Activated T-cell treated with anti-CD3 and anti-CD28 coated beads, Interleukin-2, amount 50 U/mL, for 24 hours (primary cell): ENCODE results near the gene PAXX.
"Not testable (repeated sequence)": the region's sequence is repeated elsewhere in the genome, so short reads cannot be mapped to it uniquely, and the experiment has no call there.

Experiments used
- DNase-seq: peaks from one replicate; pipeline ENCODE4 v3.0.0-alpha.2; 2020
- H3K27ac Mint-ChIP-seq: 2 replicates; pipeline ENCODE4 v1.8.0; 2020; ENCODE audit warnings: mild to moderate bottlenecking, mixed read lengths
- H3K27me3 Mint-ChIP-seq: 2 replicates; pipeline ENCODE4 v1.8.0; 2020; ENCODE audit warnings: mixed read lengths
- H3K36me3 Mint-ChIP-seq: 2 replicates; pipeline ENCODE4 v1.8.0; 2020; ENCODE audit warnings: low read depth, mixed read lengths
- H3K4me1 Mint-ChIP-seq: 2 replicates; pipeline ENCODE4 v1.8.0; 2020; ENCODE audit warnings: low read depth, mixed read lengths
- H3K4me3 Mint-ChIP-seq: 2 replicates; pipeline ENCODE4 v1.8.0; 2020; ENCODE audit warnings: mild to moderate bottlenecking, moderate library complexity, mixed read lengths
- H3K9me3 Mint-ChIP-seq: 2 replicates; pipeline ENCODE4 v1.8.0; 2020; ENCODE audit warnings: mixed read lengths

The PAXX gene

DNA sequence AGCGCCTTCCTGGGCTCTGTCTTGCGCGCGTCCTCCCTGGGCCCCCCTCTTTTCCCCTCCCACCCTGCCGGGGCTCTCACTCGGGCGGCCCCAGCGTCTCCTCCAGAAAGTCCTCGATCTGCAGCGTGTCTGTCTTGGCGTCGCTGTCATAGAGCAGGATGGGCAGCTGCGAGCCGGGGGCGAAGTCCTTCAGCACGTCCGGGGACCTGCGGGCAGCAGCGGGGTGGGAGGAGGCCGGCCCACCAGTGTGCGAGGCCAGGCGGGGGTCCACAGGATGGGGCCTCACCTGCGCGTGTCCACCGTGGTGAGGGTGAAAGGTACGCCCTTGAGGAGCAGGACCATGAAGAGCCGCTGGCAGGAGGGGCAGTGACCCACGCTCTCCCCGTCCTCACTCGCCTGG, 3.1 kb downstream of the PAXX start:
- no peak for DNase-seq
- Mint-ChIP-seq H3K4me1 (peaks cover 51% of the 10 kb centered on the region), H3K27me3 (peaks cover 9% of the 10 kb centered on the region), H3K4me3 (no peak overlapping the region), H3K27ac (no peak overlapping the region), H3K9me3 (no peaks in the 10 kb centered on the region), H3K36me3 (peaks cover 19% of the 10 kb centered on the region)

DNA sequence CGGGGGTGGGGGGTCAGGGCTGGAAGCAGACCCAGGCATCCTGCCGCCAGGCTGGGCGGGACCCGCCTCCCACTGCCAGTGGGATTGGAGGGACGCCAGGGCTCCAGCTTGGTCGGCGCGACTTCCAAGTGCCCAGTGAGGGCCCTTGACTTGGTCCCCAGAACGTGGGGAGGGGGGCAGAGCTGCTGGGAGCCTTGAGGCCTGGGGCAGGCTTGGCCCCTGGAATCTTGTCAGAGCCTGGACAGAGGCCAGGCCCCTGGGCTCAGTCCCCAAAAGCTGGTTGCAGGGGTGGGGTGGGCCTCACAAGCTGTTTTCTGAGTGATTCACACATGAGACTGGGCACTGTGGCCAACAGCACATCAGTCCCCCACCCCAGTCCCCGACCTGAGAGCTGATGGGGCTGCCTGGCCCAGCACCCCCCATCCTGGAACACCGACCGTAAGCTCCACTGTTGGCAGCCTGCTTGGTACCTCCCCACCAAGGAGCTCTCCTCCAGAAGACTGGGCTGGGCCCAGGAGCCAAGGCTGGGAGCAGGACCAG, 3.6 kb downstream of the PAXX start:
- DNase-seq = no peak
- Mint-ChIP-seq H3K36me3 (peaks cover 19% of the 10 kb centered on the region), H3K4me3 (no peak overlapping the region), H3K27ac (no peak overlapping the region), H3K9me3 (no peaks in the 10 kb centered on the region), H3K27me3 (peaks cover 9% of the 10 kb centered on the region), H3K4me1 (peaks cover 55% of the 10 kb centered on the region)

- H3K4me1 Mint-ChIP-seq = peaks cover 51% of the 10 kb centered on the region
- H3K36me3 Mint-ChIP-seq = peaks cover 19% of the 10 kb centered on the region
- H3K4me3 Mint-ChIP-seq = no peak within 1 kb of the TSS
- no peak within 1 kb of the TSS for H3K27ac Mint-ChIP-seq
- DNase-seq = peak; percentile 68
- H3K9me3 Mint-ChIP-seq = no peaks in the 10 kb centered on the region
- peaks cover 9% of the 10 kb centered on the region for H3K27me3 Mint-ChIP-seq
Measured at GRCh38 chr9:136996361-136997292, 4.4 kb downstream of the PAXX start, which contains the start of gene CLIC3. Gene CLIC3, minus strand, starts transcription at chr9:136996568. Its CDS starts 25 bp downstream, at chr9:136996543.

- DNase-seq = no peak
- peaks cover 51% of the 10 kb centered on the region for H3K4me1 Mint-ChIP-seq
- H3K4me3 Mint-ChIP-seq = peak overlapping the region; percentile 4
- H3K9me3 Mint-ChIP-seq = no peaks in the 10 kb centered on the region
- H3K27me3 Mint-ChIP-seq = peaks cover 9% of the 10 kb centered on the region
- peak overlapping the region; percentile 71 for H3K27ac Mint-ChIP-seq
- peaks cover 19% of the 10 kb centered on the region for H3K36me3 Mint-ChIP-seq
Measured at GRCh38 chr9:136997371-136997770, 5.1 kb downstream of the PAXX start.

- Mint-ChIP-seq H3K27me3 (peaks cover 9% of the 10 kb centered on the region), H3K36me3 (peaks cover 15% of the 10 kb centered on the region), H3K9me3 (no peaks in the 10 kb centered on the region), H3K4me1 (peaks cover 51% of the 10 kb centered on the region), H3K27ac (peak overlapping the region; percentile 71), H3K4me3 (peak overlapping the region; percentile 4)
- DNase-seq = no peak
Measured at GRCh38 chr9:136997830-136998234, 5.6 kb downstream of the PAXX start.

- Mint-ChIP-seq H3K9me3 (no peaks in the 10 kb centered on the region), H3K4me3 (peak overlapping the region; percentile 38), H3K36me3 (no peaks in the 10 kb centered on the region), H3K27me3 (peaks cover 9% of the 10 kb centered on the region), H3K27ac (peak overlapping the region; percentile 69), H3K4me1 (peaks cover 38% of the 10 kb centered on the region)
- DNase-seq = no peak
Measured at GRCh38 chr9:137000177-137000930, 8.1 kb downstream of the PAXX start.

DNA sequence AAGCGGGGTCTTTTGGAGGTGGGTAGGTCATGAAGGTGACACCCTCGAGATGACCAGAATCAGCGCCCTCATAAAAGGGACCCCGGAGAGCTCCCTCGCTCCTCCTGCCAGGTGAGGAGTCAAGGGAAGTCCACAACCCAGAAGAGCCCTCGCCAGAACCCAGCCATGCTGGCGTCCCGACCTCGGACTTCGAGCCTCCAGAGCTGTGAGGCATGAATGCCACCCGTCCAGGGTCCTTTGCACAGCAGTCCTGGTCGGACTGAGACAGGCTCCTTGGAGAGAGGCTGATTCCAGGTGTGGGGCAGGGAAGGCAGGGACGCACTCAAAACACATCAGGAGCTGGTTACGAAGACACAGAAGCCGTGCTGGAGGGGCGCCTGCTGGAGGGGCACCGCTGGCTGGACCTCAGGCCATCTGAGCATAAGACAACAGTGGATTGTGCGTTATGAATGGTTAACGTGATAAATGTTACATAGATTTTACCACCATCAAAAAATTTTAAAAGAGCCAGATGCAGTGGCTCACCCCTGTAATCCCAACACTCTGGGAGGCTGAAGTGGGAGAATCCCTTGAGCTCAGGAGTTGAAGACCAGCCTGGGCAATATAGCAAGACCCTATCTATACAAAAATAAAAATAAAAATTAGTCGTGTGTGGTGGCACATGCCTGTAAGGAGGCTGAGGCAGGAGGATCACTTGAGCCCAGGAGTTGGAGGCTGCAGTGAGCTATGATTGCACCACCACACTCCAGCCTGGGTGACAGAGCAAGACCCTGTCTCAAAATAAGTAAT, 9.8 kb downstream of the PAXX start:
- peaks cover 9% of the 10 kb centered on the region for H3K27me3 Mint-ChIP-seq
- no peaks in the 10 kb centered on the region for H3K36me3 Mint-ChIP-seq
- peaks cover 39% of the 10 kb centered on the region for H3K4me1 Mint-ChIP-seq

GRCh38 chr9:137002646-137003041, 10.4 kb downstream of the PAXX start:
- no peak overlapping the region for H3K27ac Mint-ChIP-seq
- DNase-seq = no peak
- H3K27me3 Mint-ChIP-seq = peaks cover 7% of the 10 kb centered on the region
- H3K9me3 Mint-ChIP-seq = no peaks in the 10 kb centered on the region
- H3K36me3 Mint-ChIP-seq = no peaks in the 10 kb centered on the region
- H3K4me3 Mint-ChIP-seq = no peak overlapping the region
- H3K4me1 Mint-ChIP-seq = peaks cover 34% of the 10 kb centered on the region

More for the DNA sequence above, 9.8 kb downstream of the PAXX start:
- no peak for DNase-seq
- no peak overlapping the region for H3K27ac Mint-ChIP-seq
- no peaks in the 10 kb centered on the region for H3K9me3 Mint-ChIP-seq
- no peak overlapping the region for H3K4me3 Mint-ChIP-seq

- H3K4me1 Mint-ChIP-seq = peaks cover 21% of the 10 kb centered on the region
- not testable (repeated sequence) for H3K36me3 Mint-ChIP-seq, H3K9me3 Mint-ChIP-seq, H3K27me3 Mint-ChIP-seq, H3K27ac Mint-ChIP-seq, H3K4me3 Mint-ChIP-seq
- DNase-seq = peak; percentile 52
Measured at GRCh38 chr9:137004285-137004684, 12.1 kb downstream of the PAXX start.

GRCh38 chr9:137006116-137007003, 14.1 kb downstream of the PAXX start:
- Mint-ChIP-seq H3K9me3 (no peaks in the 10 kb centered on the region), H3K4me3 (no peak overlapping the region), H3K27ac (peak overlapping the region; percentile 59), H3K36me3 (peaks cover 3% of the 10 kb centered on the region), H3K4me1 (peaks cover 9% of the 10 kb centered on the region), H3K27me3 (no peaks in the 10 kb centered on the region)
- DNase-seq = no peak

DNA sequence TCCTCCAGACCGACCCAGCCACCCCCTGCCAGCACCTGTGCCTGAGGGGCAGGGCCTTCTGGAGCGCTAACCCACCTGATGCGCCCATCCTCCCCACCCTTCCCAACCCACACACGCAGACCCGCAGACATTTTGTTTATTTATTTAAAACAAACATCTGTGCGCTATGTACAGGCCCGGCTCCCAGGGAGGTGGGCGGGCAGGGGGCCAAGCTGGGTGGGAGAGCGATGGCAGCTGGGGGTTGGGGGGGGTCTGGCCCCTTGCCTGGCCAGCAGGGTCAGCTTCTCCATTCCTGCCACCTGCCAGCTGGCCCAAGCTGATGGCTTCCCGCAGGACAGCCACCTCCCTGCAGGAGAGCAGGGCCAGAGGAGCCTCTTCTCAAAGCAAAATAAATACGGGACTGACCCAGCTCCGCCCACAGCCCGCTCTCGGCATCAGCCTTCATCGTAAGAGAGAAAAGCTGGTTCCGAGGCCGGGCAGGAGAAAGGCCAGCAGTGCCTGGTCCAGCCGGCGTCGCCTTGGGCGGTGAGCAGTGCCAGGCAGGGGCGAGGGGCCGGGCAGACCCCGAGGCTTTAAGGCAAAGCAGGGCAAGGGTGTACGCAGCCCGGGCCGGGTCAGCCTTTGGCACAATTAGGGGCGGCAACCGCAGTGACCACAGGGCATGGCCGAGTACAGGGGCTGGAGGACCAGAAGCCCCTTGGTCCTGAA, 15.0 kb downstream of the PAXX start:
- Mint-ChIP-seq H3K27me3 (no peaks in the 10 kb centered on the region), H3K4me1 (peaks cover 9% of the 10 kb centered on the region), H3K36me3 (peaks cover 7% of the 10 kb centered on the region), H3K9me3 (no peaks in the 10 kb centered on the region), H3K4me3 (no peak overlapping the region), H3K27ac (no peak overlapping the region)
- no peak for DNase-seq

DNA sequence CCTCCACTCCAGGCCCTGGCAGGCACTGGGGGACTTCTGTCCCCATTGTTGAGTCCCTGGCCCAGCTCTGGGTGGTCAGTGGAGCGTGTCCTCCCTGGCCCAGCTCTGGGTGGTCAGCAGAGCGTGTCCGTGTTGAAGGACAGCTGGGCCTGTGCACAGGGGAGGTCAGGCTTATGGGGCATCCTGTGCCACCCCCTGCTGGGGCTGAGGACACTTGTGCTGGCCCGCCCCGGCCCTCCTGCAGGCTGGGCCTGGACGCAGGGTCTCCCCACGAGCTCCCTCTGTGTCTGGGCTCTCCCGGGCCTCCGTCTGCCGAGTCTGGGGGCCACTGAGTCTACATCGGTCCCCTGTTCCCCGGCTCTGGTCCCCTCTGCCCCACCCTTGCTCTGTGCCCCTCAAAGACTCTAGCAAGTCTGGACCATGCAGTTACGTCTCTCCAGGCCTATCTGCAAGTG, 15.6 kb downstream of the PAXX start:
- Mint-ChIP-seq H3K9me3 (no peaks in the 10 kb centered on the region), H3K4me1 (peaks cover 9% of the 10 kb centered on the region), H3K27ac (no peak overlapping the region), H3K27me3 (no peaks in the 10 kb centered on the region), H3K36me3 (peaks cover 9% of the 10 kb centered on the region), H3K4me3 (no peak overlapping the region)
- no peak for DNase-seq

- Mint-ChIP-seq H3K9me3 (no peaks in the 10 kb centered on the region), H3K36me3 (peaks cover 9% of the 10 kb centered on the region), H3K4me3 (no peak overlapping the region), H3K4me1 (peaks cover 9% of the 10 kb centered on the region), H3K27ac (no peak overlapping the region), H3K27me3 (no peaks in the 10 kb centered on the region)
- DNase-seq = no peak
Measured at GRCh38 chr9:137008312-137008711, 16.1 kb downstream of the PAXX start.
